HepG2 (cell line): ENCODE results near the gene SLC4A9. TPM values are rescaled to one million over a fixed set of nuclear protein-coding genes. Genes with fewer than 3 reads are reported as not detected.

ENCODE experiments used
- ADNP ChIP-seq: sonication (generic); formaldehyde crosslinking; IDR thresholded peaks from 2 replicates; pipeline ENCODE4 v1.4.0; 2020; ENCODE audit warnings: missing genetic modification reagents
- ARNT2 ChIP-seq: sonication (generic); formaldehyde crosslinking; IDR thresholded peaks from 2 replicates; pipeline ENCODE4 v1.8.0; 2022; ENCODE audit warnings: mild to moderate bottlenecking, low read depth, missing genetic modification reagents, moderate library complexity
- ATF5 ChIP-seq: sonication (generic); formaldehyde crosslinking; IDR thresholded peaks from 2 replicates; pipeline ENCODE4 v1.4.0; 2020; ENCODE audit warnings: mild to moderate bottlenecking, low read depth, missing genetic modification reagents
- BCL6 ChIP-seq: IDR thresholded peaks from 2 replicates; pipeline ENCODE4 v1.6.1; 2016; ENCODE audit warnings: missing genetic modification reagents, missing compliant biosample characterization
- CAMTA2 ChIP-seq: sonication (generic); formaldehyde crosslinking; IDR thresholded peaks from 2 replicates; pipeline ENCODE4 v1.4.0; 2020; ENCODE audit warnings: mild to moderate bottlenecking, missing genetic modification reagents, borderline replicate concordance
- CBFB ChIP-seq: sonication (generic); formaldehyde crosslinking; IDR thresholded peaks from 2 replicates; pipeline ENCODE4 v1.4.0; 2020; ENCODE audit warnings: missing genetic modification reagents
- CHD4 ChIP-seq: fragments of 200-600 bp; sonication (generic); IDR thresholded peaks from 2 replicates; pipeline ENCODE4 v1.7.0; 2017; ENCODE audit warnings: mild to moderate bottlenecking, low read length, borderline replicate concordance
- EZH2 ChIP-seq: conservative IDR thresholded peaks from 2 replicates; pipeline ENCODE4 v1.6.1; 2012; ENCODE audit warnings: mild to moderate bottlenecking, low read depth, low read length, moderate library complexity
- FOXP1 ChIP-seq, 2 experiments: fragments of 450-650 bp in 1 of 2; IDR thresholded peaks; 2 replicates each; pipeline ENCODE4 v1.6.1; 2017 to 2018; ENCODE audit warnings: antibody characterized with exemption in 1 of 2
- FUBP1 ChIP-seq: sonication (generic); formaldehyde crosslinking; IDR thresholded peaks from 2 replicates; pipeline ENCODE4 v1.5.1; 2020; ENCODE audit warnings: missing genetic modification reagents, mild to moderate bottlenecking, borderline replicate concordance
- HDAC1 ChIP-seq: sonication (generic); formaldehyde crosslinking; IDR thresholded peaks from 2 replicates; pipeline ENCODE4 v1.5.1; 2020; ENCODE audit warnings: mild to moderate bottlenecking, missing genetic modification reagents
- MIER2 ChIP-seq: IDR thresholded peaks from 2 replicates; pipeline ENCODE4 v1.6.1; 2016; ENCODE audit warnings: missing biosample characterization, missing genetic modification reagents
- PPARG ChIP-seq: conservative IDR thresholded peaks from 2 replicates; pipeline ENCODE4 v1.6.1; 2016; ENCODE audit warnings: missing biosample characterization, missing genetic modification reagents
- SMARCC2 ChIP-seq: fragments of 450-650 bp; IDR thresholded peaks from 2 replicates; pipeline ENCODE4 v1.6.1; 2017; ENCODE audit warnings: antibody characterized with exemption, mild to moderate bottlenecking
- SP2 ChIP-seq: sonication (generic); formaldehyde crosslinking; IDR thresholded peaks from 2 replicates; pipeline ENCODE4 v1.5.1; 2020; ENCODE audit warnings: mild to moderate bottlenecking, missing genetic modification reagents
- TAF1 ChIP-seq: sonication (generic); formaldehyde crosslinking; IDR thresholded peaks from 2 replicates; pipeline ENCODE4 v1.4.0; 2020; ENCODE audit warnings: missing genetic modification reagents
- THAP7 ChIP-seq: sonication (generic); formaldehyde crosslinking; IDR thresholded peaks from 2 replicates; pipeline ENCODE4 v1.8.1; 2023; ENCODE audit warnings: mild to moderate bottlenecking, missing genetic modification reagents
- ZEB1 ChIP-seq: IDR thresholded peaks from 2 replicates; pipeline ENCODE4 v1.6.1; 2012; ENCODE audit warnings: mild to moderate bottlenecking, low read depth, inconsistent platforms; ENCODE audit not compliant: insufficient replicate concordance
- ZFP36L1 ChIP-seq: sonication (generic); formaldehyde crosslinking; IDR thresholded peaks from 2 replicates; pipeline ENCODE4 v1.8.0; 2022; ENCODE audit warnings: mild to moderate bottlenecking, missing genetic modification reagents, moderate library complexity
- ZNF296 ChIP-seq: sonication (generic); formaldehyde crosslinking; conservative IDR thresholded peaks from 2 replicates; pipeline ENCODE4 v1.5.0; 2020; ENCODE audit warnings: mild to moderate bottlenecking, missing genetic modification reagents
- ZNF441 ChIP-seq: sonication (generic); formaldehyde crosslinking; IDR thresholded peaks from 2 replicates; pipeline ENCODE4 v1.7.0; 2021; ENCODE audit warnings: missing genetic modification reagents, borderline replicate concordance
- ZNF576 ChIP-seq: sonication (generic); formaldehyde crosslinking; IDR thresholded peaks from 2 replicates; pipeline ENCODE4 v1.4.0; 2020; ENCODE audit warnings: mild to moderate bottlenecking, missing genetic modification reagents
- ZNF781 ChIP-seq: sonication (generic); formaldehyde crosslinking; IDR thresholded peaks from 2 replicates; pipeline ENCODE4 v1.5.1; 2020; ENCODE audit warnings: borderline replicate concordance, mild to moderate bottlenecking, missing genetic modification reagents; ENCODE audit errors: not compliant biosample characterization
- ZNF839 ChIP-seq: sonication (generic); formaldehyde crosslinking; IDR thresholded peaks from 2 replicates; pipeline ENCODE4 v1.4.0; 2020; ENCODE audit warnings: missing genetic modification reagents, mild to moderate bottlenecking, borderline replicate concordance
- ZSCAN21 ChIP-seq: sonication (generic); formaldehyde crosslinking; IDR thresholded peaks from 2 replicates; pipeline ENCODE4 v1.8.0; 2022; ENCODE audit warnings: mild to moderate bottlenecking, missing genetic modification reagents, moderate library complexity, borderline replicate concordance
- polyA plus RNA-seq, 8 experiments: library from polyadenylated mRNA; depleted of rRNA in 3 of 8; stranded (reverse) in 7 of 8; unstranded in 1 of 8; fragments of >200 nt; fragmentation: Illumina TruSeq in 4 of 8; extraction: Trizol in 4 of 8; gene quantifications; 2 replicates each; pipeline versions ENCODE4 v1.2.1 to v1.2.3, GENCODE V29; 2011 to 2016; ENCODE audit warnings: low read depth in 4 of 8, missing spikeins in 1 of 8, mixed read lengths in 1 of 8; ENCODE audit not compliant: insufficient read depth in 1 of 8
- total RNA-seq, 5 experiments: library from RNA; depleted of rRNA; stranded (reverse); fragments of >200 nt; fragmentation: Illumina TruSeq; extraction: Trizol; gene quantifications; 2 replicates each; pipeline ENCODE4 v1.2.3, GENCODE V29; 2016; ENCODE audit warnings: low read depth in 1 of 5
- TF ChIP-seq, protein P1 (sequence below): sonication (generic); formaldehyde crosslinking; IDR thresholded peaks from 2 replicates; pipeline ENCODE4 v1.5.0; 2020; ENCODE audit warnings: missing genetic modification reagents

Gene SLC4A9
- total and polyA plus RNA-seq, 2 of the 13 experiments (the other 11 are each of a cell fraction or from before 2014, with no cell fraction given): not detected

- TF ChIP-seq ZNF576: peak; percentile 82; the same call in 1 of the 2 replicates
- TF ChIP-seq ZNF441: peak; percentile 77
- peak; percentile 94 for TF ChIP-seq ZSCAN21
- TF ChIP-seq ZNF781 (CRISPR knock-in tag): peak; percentile 17
- TF ChIP-seq FUBP1 (CRISPR knock-in tag): no peak
- TF ChIP-seq CBFB (CRISPR knock-in tag): no peak; the same call in 1 of the 2 replicates
- TF ChIP-seq FOXP1 (IDR thresholded peaks at IDR 0.05): no peak
- TF ChIP-seq FOXP1 (CRISPR knock-in tag; IDR thresholded peaks at IDR 0.05): peak; percentile 6; the same call in 1 of the 2 replicates
- no peak for TF ChIP-seq CHD4
- TF ChIP-seq ZFP36L1 (CRISPR knock-in tag): no peak
- no peak for TF ChIP-seq ATF5 (CRISPR knock-in tag)
- no peak for TF ChIP-seq EZH2
- TF ChIP-seq TAF1 (CRISPR knock-in tag): peak; percentile 79; the same call in 1 of the 2 replicates
- peak; percentile 95 for TF ChIP-seq HDAC1 (CRISPR knock-in tag)
- TF ChIP-seq ZNF296: peak; percentile 85; the same call in 1 of the 2 replicates
- no peak for TF ChIP-seq ZNF839
- peak; percentile 63; the same call in 1 of the 2 replicates for TF ChIP-seq THAP7 (CRISPR knock-in tag)
- peak; percentile 97 for TF ChIP-seq MIER2 (CRISPR knock-in tag)
- peak; percentile 75; the same call in 1 of the 2 replicates for TF ChIP-seq SP2
- TF ChIP-seq ARNT2 (CRISPR knock-in tag): peak; percentile 71
- TF ChIP-seq, protein P1, sequence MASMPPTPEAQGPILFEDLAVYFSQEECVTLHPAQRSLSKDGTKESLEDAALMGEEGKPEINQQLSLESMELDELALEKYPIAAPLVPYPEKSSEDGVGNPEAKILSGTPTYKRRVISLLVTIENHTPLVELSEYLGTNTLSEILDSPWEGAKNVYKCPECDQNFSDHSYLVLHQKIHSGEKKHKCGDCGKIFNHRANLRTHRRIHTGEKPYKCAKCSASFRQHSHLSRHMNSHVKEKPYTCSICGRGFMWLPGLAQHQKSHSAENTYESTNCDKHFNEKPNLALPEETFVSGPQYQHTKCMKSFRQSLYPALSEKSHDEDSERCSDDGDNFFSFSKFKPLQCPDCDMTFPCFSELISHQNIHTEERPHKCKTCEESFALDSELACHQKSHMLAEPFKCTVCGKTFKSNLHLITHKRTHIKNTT (CRISPR knock-in tag): no peak
- no peak for TF ChIP-seq SMARCC2
- no peak for TF ChIP-seq ADNP
- peak; percentile 2 for TF ChIP-seq BCL6
- TF ChIP-seq ZEB1: peak; percentile 95
- TF ChIP-seq CAMTA2 (CRISPR knock-in tag): peak; percentile 90
- peak; percentile 23; the same call in 1 of the 2 replicates for TF ChIP-seq PPARG (CRISPR knock-in tag)
These were observed 40.9 kb downstream of the SLC4A9 start (continued) for GRCh38 chr5:140400730-140401361.
